ENCODE results near the gene B3GNT3. TPM values are rescaled to one million over a fixed set of nuclear protein-coding genes. Genes with fewer than 3 reads are reported as not detected.

Gene B3GNT3
- total RNA-seq, 4 donors from 2014 or later: 0.33 to 0.84 (median 0.62) TPM

DNA sequence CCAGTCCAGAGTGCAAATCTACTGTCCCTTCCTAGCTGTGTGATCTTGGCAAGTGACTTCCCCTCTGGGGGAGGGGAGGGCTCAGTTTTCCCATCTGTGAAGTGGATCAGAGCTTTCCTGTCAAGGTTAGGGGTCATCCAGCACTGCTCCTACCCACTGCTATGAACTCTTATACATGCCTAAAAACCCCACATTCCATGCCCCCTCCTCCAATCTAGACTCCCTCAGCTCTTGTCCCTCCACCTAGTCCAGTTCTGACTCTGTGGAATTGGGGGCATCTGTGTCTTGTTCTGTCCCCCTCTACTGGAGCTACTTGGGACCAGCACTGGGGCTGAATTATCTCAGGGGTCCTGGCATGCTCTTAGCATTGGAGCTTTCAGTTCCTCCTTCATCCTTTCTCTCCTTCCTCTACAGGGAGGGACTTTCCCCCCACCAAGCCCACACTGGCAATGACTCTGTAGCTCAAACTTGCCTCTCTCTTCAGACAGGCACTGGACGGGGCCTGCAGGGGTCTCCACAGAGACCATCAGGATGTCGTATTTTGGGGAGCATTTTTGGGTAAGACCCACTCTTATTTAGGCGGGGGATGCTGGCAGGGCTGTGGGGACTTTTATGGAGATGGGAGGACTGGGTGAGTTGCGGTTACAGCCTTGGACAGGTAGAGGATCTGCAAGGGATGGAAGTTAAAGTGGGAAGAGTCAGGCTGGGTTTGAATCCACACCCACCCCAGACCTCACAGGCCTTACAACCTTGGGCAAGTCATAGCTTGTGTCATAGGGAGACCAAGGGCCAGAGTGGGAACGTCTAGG is 40.1 kb upstream of the B3GNT3 start:
- no peak for DNase-seq (ENCODE audit: extremely low spot score)
- no peaks in the 10 kb centered on the region for H3K9me3 ChIP-seq
- no peaks in the 10 kb centered on the region for H3K36me3 ChIP-seq
- peaks cover 0 to 10% (median 8%) of the 10 kb centered on the region in 4 donors for H3K4me1 ChIP-seq
- no peak overlapping the region for H3K4me3 ChIP-seq
- intact Hi-C loops (cut with DNase I): no loop called here
- WGBS: 83% methylated on average over 5 of the region's 5 CpGs
- H3K27me3 ChIP-seq: no peaks in the 10 kb centered on the region
- TF ChIP-seq, protein P1, sequence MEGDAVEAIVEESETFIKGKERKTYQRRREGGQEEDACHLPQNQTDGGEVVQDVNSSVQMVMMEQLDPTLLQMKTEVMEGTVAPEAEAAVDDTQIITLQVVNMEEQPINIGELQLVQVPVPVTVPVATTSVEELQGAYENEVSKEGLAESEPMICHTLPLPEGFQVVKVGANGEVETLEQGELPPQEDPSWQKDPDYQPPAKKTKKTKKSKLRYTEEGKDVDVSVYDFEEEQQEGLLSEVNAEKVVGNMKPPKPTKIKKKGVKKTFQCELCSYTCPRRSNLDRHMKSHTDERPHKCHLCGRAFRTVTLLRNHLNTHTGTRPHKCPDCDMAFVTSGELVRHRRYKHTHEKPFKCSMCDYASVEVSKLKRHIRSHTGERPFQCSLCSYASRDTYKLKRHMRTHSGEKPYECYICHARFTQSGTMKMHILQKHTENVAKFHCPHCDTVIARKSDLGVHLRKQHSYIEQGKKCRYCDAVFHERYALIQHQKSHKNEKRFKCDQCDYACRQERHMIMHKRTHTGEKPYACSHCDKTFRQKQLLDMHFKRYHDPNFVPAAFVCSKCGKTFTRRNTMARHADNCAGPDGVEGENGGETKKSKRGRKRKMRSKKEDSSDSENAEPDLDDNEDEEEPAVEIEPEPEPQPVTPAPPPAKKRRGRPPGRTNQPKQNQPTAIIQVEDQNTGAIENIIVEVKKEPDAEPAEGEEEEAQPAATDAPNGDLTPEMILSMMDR (IDR thresholded peaks at IDR 0.05): no peak
- no peak for TF ChIP-seq EP300 (IDR thresholded peaks at IDR 0.05)
- no peak for TF ChIP-seq POLR2A (IDR thresholded peaks at IDR 0.05; ENCODE audit: low read depth)
- TF ChIP-seq POLR2AphosphoS5 (IDR thresholded peaks at IDR 0.05): no peak
- no peak overlapping the region for H3K27ac ChIP-seq (replicated peaks in 1 of 4)

DNA sequence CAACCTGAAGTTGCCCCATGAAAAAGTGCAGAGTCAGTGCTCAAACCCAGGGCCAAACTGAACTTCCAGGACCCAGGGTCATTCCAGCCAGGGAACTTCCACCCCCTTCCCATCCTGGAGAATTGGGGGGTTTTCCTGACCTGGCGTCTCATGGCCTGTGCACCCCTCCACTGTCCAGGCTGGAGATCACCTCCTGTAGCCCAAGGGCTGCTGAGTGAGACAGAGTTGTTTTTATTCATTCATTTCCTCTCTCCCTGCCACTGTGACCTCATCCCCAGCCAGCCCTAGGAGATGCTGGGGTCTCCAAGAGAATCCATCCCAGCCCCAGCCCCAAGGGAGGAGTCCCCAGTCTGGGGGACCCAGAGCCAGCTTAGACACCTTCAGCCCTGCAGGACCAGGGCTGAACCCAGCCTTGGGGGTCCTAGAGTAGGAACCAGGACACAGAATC is 39.5 kb upstream of the B3GNT3 start:
- DNase-seq (ENCODE audit: extremely low spot score): no peak
- Histone ChIP-seq H3K9me3 (no peaks in the 10 kb centered on the region), H3K4me1 (peaks cover 0 to 10% (median 8%) of the 10 kb centered on the region in 4 donors), H3K27me3 (no peaks in the 10 kb centered on the region), H3K27ac (replicated peaks in 1 of 4) (no peak overlapping the region), H3K36me3 (no peaks in the 10 kb centered on the region), H3K4me3 (no peak overlapping the region)
- WGBS: 67% methylated on average over 1 of the region's 1 CpG
- intact Hi-C loops (cut with DNase I): no loop called here
- no peak for TF ChIP-seq POLR2A (IDR thresholded peaks at IDR 0.05; ENCODE audit: low read depth)
- TF ChIP-seq EP300 (IDR thresholded peaks at IDR 0.05): no peak
- TF ChIP-seq, protein P1 (IDR thresholded peaks at IDR 0.05): no peak
- TF ChIP-seq POLR2AphosphoS5 (IDR thresholded peaks at IDR 0.05): no peak

DNA sequence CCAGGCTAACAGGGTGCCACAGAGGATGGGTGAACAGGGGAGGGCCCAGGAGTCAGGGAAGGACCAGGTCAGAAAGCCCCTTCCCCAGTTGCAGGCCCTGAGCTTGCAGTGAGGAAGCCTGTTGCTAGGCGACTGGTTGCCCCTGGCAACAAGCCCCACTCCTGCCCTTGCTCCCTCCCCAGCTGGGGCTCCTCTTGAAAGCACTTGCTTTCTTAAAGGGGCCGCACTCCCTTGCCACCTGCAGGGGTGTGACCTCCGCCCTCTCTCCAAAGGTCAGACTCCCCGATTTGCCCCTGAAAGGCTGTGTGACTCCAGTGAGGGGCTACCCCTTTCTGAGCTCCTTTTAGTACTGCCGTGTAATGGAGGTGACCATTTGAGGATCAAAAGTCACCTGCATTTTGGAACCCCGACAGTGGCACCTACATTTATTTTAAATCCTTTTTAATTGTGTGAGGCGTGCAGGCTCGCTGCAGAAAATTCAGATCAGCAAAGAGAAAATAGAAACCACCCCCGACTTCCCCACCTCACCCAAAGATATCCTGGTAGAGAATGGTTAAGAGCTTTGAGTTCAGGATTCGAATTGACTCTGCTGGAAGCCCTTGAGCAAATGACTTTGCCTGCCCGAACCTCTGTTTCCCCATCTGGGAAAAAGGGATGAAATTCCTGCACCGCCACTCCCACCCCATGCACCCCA is 38.8 kb upstream of the B3GNT3 start:
- H3K4me1 ChIP-seq: peaks cover 0 to 10% (median 8%) of the 10 kb centered on the region in 4 donors
- H3K36me3 ChIP-seq: no peaks in the 10 kb centered on the region
- no peak for DNase-seq (ENCODE audit: extremely low spot score)
- intact Hi-C loops (cut with DNase I): no loop called here
- 65% methylated on average over 12 of the region's 12 CpGs for WGBS
- no peak overlapping the region for H3K4me3 ChIP-seq
- H3K27ac ChIP-seq (replicated peaks in 1 of 4): no peak overlapping the region
- no peaks in the 10 kb centered on the region for H3K27me3 ChIP-seq
- no peak for TF ChIP-seq POLR2A (IDR thresholded peaks at IDR 0.05; ENCODE audit: low read depth)
- TF ChIP-seq, protein P1 (IDR thresholded peaks at IDR 0.05): no peak
- no peak for TF ChIP-seq POLR2AphosphoS5 (IDR thresholded peaks at IDR 0.05)
- no peak for TF ChIP-seq EP300 (IDR thresholded peaks at IDR 0.05)
- H3K9me3 ChIP-seq: no peaks in the 10 kb centered on the region

DNA sequence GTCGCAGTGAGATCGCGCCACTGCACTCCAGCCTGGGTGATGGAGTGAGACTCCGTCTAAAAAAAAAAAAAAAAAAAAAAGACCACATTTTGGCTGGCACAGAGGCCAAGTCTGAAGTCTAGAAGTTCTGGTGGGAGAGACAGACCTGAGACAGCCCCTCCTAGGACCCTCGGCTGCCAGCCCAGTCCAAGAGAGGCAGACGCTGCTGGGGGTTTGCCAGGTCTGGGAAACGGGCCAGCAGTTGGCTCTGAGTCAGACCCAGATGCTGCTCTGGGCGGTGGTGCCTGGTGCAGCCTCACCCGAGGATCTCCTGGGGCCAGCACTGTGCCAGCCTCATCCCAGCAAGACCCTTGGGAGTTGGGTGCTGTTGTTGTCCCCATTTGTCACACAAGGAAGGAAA is 37.8 kb upstream of the B3GNT3 start:
- Histone ChIP-seq H3K36me3 (no peaks in the 10 kb centered on the region), H3K9me3 (no peaks in the 10 kb centered on the region), H3K27ac (replicated peaks in 1 of 4) (no peak overlapping the region), H3K4me1 (peaks cover 0 to 10% (median 8%) of the 10 kb centered on the region in 4 donors), H3K4me3 (no peak overlapping the region), H3K27me3 (no peaks in the 10 kb centered on the region)
- intact Hi-C loops (cut with DNase I): no loop called here
- TF ChIP-seq POLR2A (IDR thresholded peaks at IDR 0.05; ENCODE audit: low read depth) (no peak), EP300 (IDR thresholded peaks at IDR 0.05) (no peak), POLR2AphosphoS5 (IDR thresholded peaks at IDR 0.05) (no peak)
- TF ChIP-seq, protein P1 (IDR thresholded peaks at IDR 0.05): no peak
- 29% methylated on average over 9 of the region's 9 CpGs for WGBS
- DNase-seq (ENCODE audit: extremely low spot score): no peak

Data from esophagus muscularis mucosa (tissue), 4 donors.